HepG2 (cell line): ENCODE measurements around the gene RAB3A.
A peak's percentile ranks its signal among the peaks of the same experiment; 100 is the strongest.

Experiments used
- CEBPB ChIP-seq: IDR thresholded peaks from 2 replicates; pipeline ENCODE4 v1.6.1; 2011; ENCODE audit warnings: low read depth, low read length, improper control_type of control experiment, borderline replicate concordance
- DPF2 ChIP-seq: sonication (generic); formaldehyde crosslinking; IDR thresholded peaks from 2 replicates; pipeline ENCODE4 v1.4.0; 2020; ENCODE audit warnings: mild to moderate bottlenecking, low read depth, missing genetic modification reagents, borderline replicate concordance
- LCORL ChIP-seq, 2 experiments: fragments of 450-650 bp in 1 of 2; sonication (generic) in 1 of 2; formaldehyde crosslinking in 1 of 2; IDR thresholded peaks; 2 replicates each; pipeline versions ENCODE4 v1.5.0 to v1.6.1; 2017 to 2020; ENCODE audit warnings: antibody characterized with exemption in 1 of 2, missing genetic modification reagents in 1 of 2
- POLR2A ChIP-seq, 2 experiments: IDR thresholded peaks; 2 replicates each; pipeline ENCODE4 v1.6.1; 2011; ENCODE audit warnings: low read depth in 2 of 2, low read length in 2 of 2, mild to moderate bottlenecking in 1 of 2, moderate library complexity in 1 of 2; ENCODE audit not compliant: insufficient read depth in 1 of 2
- POLR2AphosphoS5 ChIP-seq: IDR thresholded peaks from 2 replicates; pipeline ENCODE4 v1.6.1; 2012; ENCODE audit warnings: low read depth, low read length
- RBM22 ChIP-seq: fragments of 200-400 bp; formaldehyde crosslinking; optimal IDR thresholded peaks from 2 replicates; pipeline ENCODE3; 2017; ENCODE audit warnings: mild to moderate bottlenecking, low read length, moderate library complexity
- SMARCE1 ChIP-seq: fragments of 450-650 bp; IDR thresholded peaks from 2 replicates; pipeline ENCODE4 v1.6.1; 2017; ENCODE audit warnings: borderline replicate concordance
- ZNF549 ChIP-seq: sonication (generic); formaldehyde crosslinking; IDR thresholded peaks from 2 replicates; pipeline ENCODE4 v1.5.0; 2020; ENCODE audit warnings: missing genetic modification reagents
- TF ChIP-seq, protein P1 (sequence below): sonication (generic); formaldehyde crosslinking; IDR thresholded peaks from 2 replicates; pipeline ENCODE4 v1.4.0; 2020; ENCODE audit warnings: mild to moderate bottlenecking, missing genetic modification reagents

DNA sequence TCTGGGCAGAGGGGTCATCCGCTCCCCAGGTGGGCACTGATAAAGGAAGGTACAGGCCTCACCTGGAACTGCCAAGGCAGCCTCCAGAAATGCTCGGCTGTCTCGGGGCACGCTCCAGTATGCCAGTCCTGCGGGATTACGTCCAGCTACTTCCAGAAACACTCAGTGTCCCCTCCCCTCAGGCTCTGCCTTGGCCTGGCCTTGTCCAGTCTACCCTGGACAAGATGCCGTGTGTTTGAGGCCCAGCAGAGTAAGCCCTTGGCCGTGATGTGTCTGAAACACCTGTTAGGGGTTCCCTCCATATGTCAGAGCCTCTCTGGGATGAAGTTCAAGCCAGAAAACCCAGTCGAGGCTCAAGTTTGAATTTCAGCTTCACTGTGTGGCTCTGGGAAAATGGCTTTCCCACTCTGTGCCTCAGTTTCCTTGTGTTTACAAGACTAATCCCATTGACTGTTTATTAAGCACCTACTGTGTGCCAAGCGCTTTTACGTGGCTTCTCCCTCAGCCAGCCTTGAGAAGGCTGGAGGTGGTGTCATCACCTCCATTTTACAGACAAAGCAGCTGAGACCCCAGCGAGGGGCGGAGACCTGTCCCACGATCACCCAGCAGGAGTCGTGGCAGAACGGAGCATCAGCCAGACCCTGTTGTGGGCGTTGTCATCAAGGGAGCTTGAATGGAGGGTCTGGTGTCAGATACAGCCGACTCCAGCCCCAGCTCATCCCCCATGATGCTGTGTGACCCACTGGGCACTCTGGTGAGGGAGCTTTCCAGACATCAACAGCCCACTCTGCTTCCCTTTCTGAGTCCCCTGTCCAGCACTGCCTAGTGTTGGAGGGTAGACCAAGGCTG is 52.8 kb downstream of the RAB3A start:
- TF ChIP-seq CEBPB (no peak), POLR2AphosphoS5 (no peak; the same call in 1 of the 2 replicates), DPF2 (no peak), SMARCE1 (no peak), POLR2A (IDR thresholded peaks at IDR 0.05; ENCODE audit: insufficient read depth in 1 of 2, low read depth in 2 of 2, low read length in 2 of 2) (peak in 1 of 2 experiments; percentile 34; a peak in 2 of 4 replicates), ZNF549 (CRISPR knock-in tag) (no peak), LCORL (IDR thresholded peaks at IDR 0.05) (no peak), LCORL (CRISPR knock-in tag; IDR thresholded peaks at IDR 0.05) (no peak), RBM22 (no peak)
- TF ChIP-seq, protein P1, sequence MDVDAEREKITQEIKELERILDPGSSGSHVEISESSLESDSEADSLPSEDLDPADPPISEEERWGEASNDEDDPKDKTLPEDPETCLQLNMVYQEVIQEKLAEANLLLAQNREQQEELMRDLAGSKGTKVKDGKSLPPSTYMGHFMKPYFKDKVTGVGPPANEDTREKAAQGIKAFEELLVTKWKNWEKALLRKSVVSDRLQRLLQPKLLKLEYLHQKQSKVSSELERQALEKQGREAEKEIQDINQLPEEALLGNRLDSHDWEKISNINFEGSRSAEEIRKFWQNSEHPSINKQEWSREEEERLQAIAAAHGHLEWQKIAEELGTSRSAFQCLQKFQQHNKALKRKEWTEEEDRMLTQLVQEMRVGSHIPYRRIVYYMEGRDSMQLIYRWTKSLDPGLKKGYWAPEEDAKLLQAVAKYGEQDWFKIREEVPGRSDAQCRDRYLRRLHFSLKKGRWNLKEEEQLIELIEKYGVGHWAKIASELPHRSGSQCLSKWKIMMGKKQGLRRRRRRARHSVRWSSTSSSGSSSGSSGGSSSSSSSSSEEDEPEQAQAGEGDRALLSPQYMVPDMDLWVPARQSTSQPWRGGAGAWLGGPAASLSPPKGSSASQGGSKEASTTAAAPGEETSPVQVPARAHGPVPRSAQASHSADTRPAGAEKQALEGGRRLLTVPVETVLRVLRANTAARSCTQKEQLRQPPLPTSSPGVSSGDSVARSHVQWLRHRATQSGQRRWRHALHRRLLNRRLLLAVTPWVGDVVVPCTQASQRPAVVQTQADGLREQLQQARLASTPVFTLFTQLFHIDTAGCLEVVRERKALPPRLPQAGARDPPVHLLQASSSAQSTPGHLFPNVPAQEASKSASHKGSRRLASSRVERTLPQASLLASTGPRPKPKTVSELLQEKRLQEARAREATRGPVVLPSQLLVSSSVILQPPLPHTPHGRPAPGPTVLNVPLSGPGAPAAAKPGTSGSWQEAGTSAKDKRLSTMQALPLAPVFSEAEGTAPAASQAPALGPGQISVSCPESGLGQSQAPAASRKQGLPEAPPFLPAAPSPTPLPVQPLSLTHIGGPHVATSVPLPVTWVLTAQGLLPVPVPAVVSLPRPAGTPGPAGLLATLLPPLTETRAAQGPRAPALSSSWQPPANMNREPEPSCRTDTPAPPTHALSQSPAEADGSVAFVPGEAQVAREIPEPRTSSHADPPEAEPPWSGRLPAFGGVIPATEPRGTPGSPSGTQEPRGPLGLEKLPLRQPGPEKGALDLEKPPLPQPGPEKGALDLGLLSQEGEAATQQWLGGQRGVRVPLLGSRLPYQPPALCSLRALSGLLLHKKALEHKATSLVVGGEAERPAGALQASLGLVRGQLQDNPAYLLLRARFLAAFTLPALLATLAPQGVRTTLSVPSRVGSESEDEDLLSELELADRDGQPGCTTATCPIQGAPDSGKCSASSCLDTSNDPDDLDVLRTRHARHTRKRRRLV (CRISPR knock-in tag), result no peak
